ENCODE measurements around the gene CNOT2. TPM values are rescaled to one million over a fixed set of nuclear protein-coding genes. Genes with fewer than 3 reads are reported as not detected.

Gene CNOT2
- total RNA-seq, 2 experiments from 2014 or later, result 121 to 123 TPM

- Histone ChIP-seq H3K4me1 (ENCODE audit: insufficient read depth, low read length, poor library complexity, severe bottlenecking) (peaks cover 47% of the 10 kb centered on the region), H3K4me2 (ENCODE audit: low read length) (peak overlapping the region; percentile 75), H4K20me1 (ENCODE audit: insufficient read depth, low read length) (no peaks in the 10 kb centered on the region), H3K4me3 (ENCODE audit: low read depth, low read length, poor library complexity, severe bottlenecking) (peak overlapping the region; percentile 74), H3K79me2 (ENCODE audit: insufficient read depth, low read depth, low read length) (peaks cover 20% of the 10 kb centered on the region; the same call in 1 of the 2 replicates), H3K36me3 (ENCODE audit: insufficient read depth, low read length) (0 out of 2 replicates have a peak, but pooled peaks cover 5% of the 10 kb centered on the region), H3K9me2 (ENCODE audit: insufficient read depth, low read length) (no peaks in the 10 kb centered on the region), H3K9me3 (ENCODE audit: low read length) (no peaks in the 10 kb centered on the region), H2AFZ (ENCODE audit: low read length) (peak overlapping the region; percentile 80), H3K27ac (ENCODE audit: low read depth, low read length, poor library complexity, severe bottlenecking) (peak overlapping the region; percentile 50)
- intact Hi-C loops (cut with micrococcal nuclease; ENCODE audit: unreplicated experiment), result loop anchor here (2.0 to 10.0 kb wide), 4 partner anchors 105 to 1327 kb away; no protein-coding TSS in a partner anchor
- no peak for TF ChIP-seq CTCF (conservative IDR thresholded peaks at IDR 0.05; ENCODE audit: low read length)
- TF ChIP-seq EZH2phosphoT487 (IDR thresholded peaks at IDR 0.05; ENCODE audit: borderline replicate concordance, low read depth, low read length), result no peak
- DNase-seq (ENCODE audit: low spot score), result peak; percentile 18
- ChIA-PET CTCF (ENCODE audit: unreplicated experiment) (no interaction called here), POLR2A (interaction anchor here (0.7 to 1.3 kb wide), 4 partner anchors 11 to 115 kb away, joined by 3 to 5 read pairs (median 3); no protein-coding TSS in a partner anchor)
- no TSS peak for BruUV-seq (replicated peaks)
Measured at GRCh38 chr12:70367258-70368141, 124.3 kb downstream of the CNOT2 start.

GRCh38 chr12:70372881-70373280 is 129.6 kb downstream of the CNOT2 start:
- DNase-seq (ENCODE audit: low spot score), result no peak
- BruUV-seq (replicated peaks), result no TSS peak
- POLR2A ChIA-PET, result no interaction called here

More at GRCh38 chr12:70372881-70373280, 129.6 kb downstream of the CNOT2 start:
- CTCF ChIA-PET (ENCODE audit: unreplicated experiment), result no interaction called here
- H2AFZ ChIP-seq (ENCODE audit: low read length), result no peak overlapping the region
- H3K9me3 ChIP-seq (ENCODE audit: low read length), result no peaks in the 10 kb centered on the region
- no peak overlapping the region for H3K4me2 ChIP-seq (ENCODE audit: low read length)
- no peaks in the 10 kb centered on the region for H3K9me2 ChIP-seq (ENCODE audit: insufficient read depth, low read length)
- H3K27ac ChIP-seq (ENCODE audit: low read depth, low read length, poor library complexity, severe bottlenecking), result no peak overlapping the region
- H3K4me3 ChIP-seq (ENCODE audit: low read depth, low read length, poor library complexity, severe bottlenecking), result no peak overlapping the region
- TF ChIP-seq CTCF (conservative IDR thresholded peaks at IDR 0.05; ENCODE audit: low read length), result no peak
- no peak for TF ChIP-seq EZH2phosphoT487 (IDR thresholded peaks at IDR 0.05; ENCODE audit: borderline replicate concordance, low read depth, low read length)
- peaks cover 22% of the 10 kb centered on the region for H3K4me1 ChIP-seq (ENCODE audit: insufficient read depth, low read length, poor library complexity, severe bottlenecking)
- H3K36me3 ChIP-seq (ENCODE audit: insufficient read depth, low read length), result 0 out of 2 replicates have a peak, but pooled peaks cover 5% of the 10 kb centered on the region
- H3K79me2 ChIP-seq (ENCODE audit: insufficient read depth, low read depth, low read length), result peaks cover 13% of the 10 kb centered on the region; the same call in 1 of the 2 replicates
- intact Hi-C loops (cut with micrococcal nuclease; ENCODE audit: unreplicated experiment), result no loop called here
- no peaks in the 10 kb centered on the region for H4K20me1 ChIP-seq (ENCODE audit: insufficient read depth, low read length)

Data from OCI-LY7 (cell line).